Fibroblast of peridontal ligament (primary cell): ENCODE results near the gene RGPD5.
"Not testable (repeated sequence)": the region's sequence is repeated elsewhere in the genome, so short reads cannot be mapped to it uniquely, and the experiment has no call there.

Experiments used
- DNase-seq: peaks from one replicate; pipeline ENCODE4 v3.0.0-alpha.2; 2010; ENCODE audit errors: extremely low read depth

Gene RGPD5

GRCh38 chr2:109893736-109894135 is 99.6 kb downstream of the RGPD5 start:
- DNase-seq, result not testable (repeated sequence)

DNA sequence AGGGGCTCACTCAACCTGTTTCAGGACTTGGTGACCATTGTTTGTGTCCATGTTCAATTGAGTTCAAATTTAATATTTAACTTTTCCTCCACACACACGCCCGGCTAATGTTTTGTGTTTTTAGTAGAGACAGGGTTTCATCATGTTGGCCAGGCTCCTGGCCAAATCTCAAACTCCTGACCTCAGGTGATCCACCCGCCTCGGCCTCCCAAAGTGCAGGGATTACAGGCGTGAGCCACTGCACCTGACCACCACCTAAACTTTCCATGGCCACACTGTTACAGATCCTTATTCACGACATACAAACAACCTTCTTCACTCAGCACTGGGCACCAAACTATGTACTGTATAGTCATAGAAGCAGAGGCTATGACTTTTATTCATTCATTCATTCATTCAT is 100.0 kb downstream of the RGPD5 start:
- not testable (repeated sequence) for DNase-seq

DNA sequence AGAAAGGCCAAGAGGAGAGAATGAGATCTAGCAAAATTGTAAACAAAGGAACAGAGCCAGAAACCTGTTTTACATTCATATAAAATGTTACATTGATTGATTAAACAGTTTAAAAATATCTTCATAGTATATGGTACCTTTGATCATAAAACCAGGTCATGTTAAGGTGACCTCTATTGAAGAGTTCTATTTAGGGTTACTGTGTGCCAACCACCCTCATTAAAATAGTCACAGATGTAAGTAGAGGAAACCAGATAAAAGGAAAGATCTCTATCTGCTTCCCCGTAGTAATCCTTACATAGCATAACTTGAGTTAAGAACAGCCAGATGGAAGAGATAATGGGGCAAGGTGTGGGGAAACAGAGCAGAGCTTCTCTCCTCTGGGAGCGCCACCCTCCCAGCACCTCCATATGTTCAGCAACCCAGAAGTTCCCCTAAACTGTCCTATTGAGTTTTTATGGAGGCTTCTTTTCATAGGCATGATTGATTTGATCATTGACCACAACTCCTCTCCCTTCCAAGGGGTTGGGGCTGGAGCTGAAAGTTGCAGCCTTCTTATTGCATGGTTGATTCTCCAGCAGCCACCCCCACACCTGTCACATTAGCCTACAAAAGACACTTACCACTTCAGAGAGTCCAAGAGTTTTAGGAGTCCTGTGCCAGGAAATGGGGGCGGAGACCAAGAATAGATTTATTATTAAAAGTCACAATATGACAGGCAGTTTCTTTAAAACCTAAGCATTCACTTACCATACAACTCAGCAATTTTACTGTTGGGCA is 101.2 kb downstream of the RGPD5 start:
- DNase-seq, result not testable (repeated sequence)

- DNase-seq, result not testable (repeated sequence)
Measured at GRCh38 chr2:109896212-109896611, 102.1 kb downstream of the RGPD5 start.

DNA sequence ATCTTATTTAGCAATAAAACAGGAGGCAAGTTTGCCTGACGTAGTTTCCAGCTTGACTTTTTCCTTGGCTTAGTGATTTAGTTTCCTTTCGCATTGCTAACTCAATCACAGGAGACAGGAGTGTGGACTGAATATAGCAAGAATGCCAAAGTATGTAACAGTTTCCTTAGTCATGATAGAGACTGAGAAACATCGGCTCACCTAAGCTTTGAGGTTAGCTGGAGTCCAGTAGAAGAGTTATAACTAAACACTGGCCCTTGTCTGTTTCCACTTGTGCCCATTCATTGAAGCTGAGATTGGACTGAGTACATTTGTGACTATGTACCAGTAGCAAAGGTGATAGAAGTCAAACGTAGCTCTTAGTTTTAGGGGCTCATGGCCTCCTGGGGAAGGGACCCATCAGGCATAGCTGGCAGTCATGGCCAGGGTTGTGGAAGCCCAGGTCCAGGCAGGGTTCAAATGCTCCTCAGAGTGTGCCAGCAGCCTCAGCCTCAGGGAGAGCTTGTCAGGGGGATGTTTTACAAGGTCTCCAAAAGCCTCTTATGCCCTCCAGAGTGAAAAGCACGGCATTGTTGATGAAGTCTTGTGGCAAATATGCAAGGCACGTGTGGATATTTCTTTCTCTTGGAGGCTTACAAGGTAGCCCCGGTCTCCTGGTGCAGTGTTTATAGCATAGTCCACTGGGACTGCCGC is 103.8 kb downstream of the RGPD5 start:
- not testable (repeated sequence) for DNase-seq

GRCh38 chr2:109898462-109899336 is 104.6 kb downstream of the RGPD5 start, which contains the start of gene LIMS3:
LIMS3 (plus strand) TSS chr2:109898688; CDS start chr2:109898729, 41 bp downstream.
- DNase-seq, result not testable (repeated sequence)

GRCh38 chr2:109905796-109906195 is 111.7 kb downstream of the RGPD5 start:
- DNase-seq, result not testable (repeated sequence)
